Hematopoietic multipotent progenitor cell (in vitro differentiated cells): ENCODE measurements around the gene DNM1. TPM values are rescaled to one million over a fixed set of nuclear protein-coding genes. Genes with fewer than 3 reads are reported as not detected.
"Not testable (repeated sequence)": the region's sequence is repeated elsewhere in the genome, so short reads cannot be mapped to it uniquely, and the experiment has no call there.

Experiments
- DNase-seq, 3 donors: peaks; one replicate each; pipeline ENCODE4 v3.0.0-alpha.2; 2011 to 2015; ENCODE audit warnings: low read depth in 2 of 3, low spot score in 2 of 3
- total RNA-seq: library from RNA; depleted of rRNA; stranded (reverse); fragments of >200 nt; gene quantifications from one replicate; pipeline ENCODE4 v1.2.3, GENCODE V29; 2012

The DNM1 gene
- total RNA-seq, 1 donor, result 11.0 TPM

- no peak for DNase-seq
Observed at GRCh38 chr9:128219831-128220230, 16.7 kb downstream of the DNM1 start.

GRCh38 chr9:128222026-128222425 lies 18.8 kb downstream of the DNM1 start:
- no peak for DNase-seq

- DNase-seq, result no peak
Observed at GRCh38 chr9:128222880-128223670, 19.9 kb downstream of the DNM1 start.

- no peak for DNase-seq
Observed at GRCh38 chr9:128224877-128225276, 21.7 kb downstream of the DNM1 start.

GRCh38 chr9:128225770-128226411 lies 22.7 kb downstream of the DNM1 start:
- DNase-seq, result no peak

- peak in 2 of 3 donors; percentile 22 to 61 for DNase-seq
Observed at GRCh38 chr9:128226412-128226801, 23.2 kb downstream of the DNM1 start.

- DNase-seq, result not testable (repeated sequence)
Observed at GRCh38 chr9:128230897-128231296, 27.7 kb downstream of the DNM1 start.

- no peak for DNase-seq
Observed at GRCh38 chr9:128231638-128232527, 28.7 kb downstream of the DNM1 start.

GRCh38 chr9:128232528-128233428 lies 29.6 kb downstream of the DNM1 start:
- DNase-seq, result no peak

GRCh38 chr9:128233817-128234406 lies 30.7 kb downstream of the DNM1 start:
- no peak for DNase-seq

- no peak for DNase-seq
Observed at GRCh38 chr9:128242124-128242523, 38.9 kb downstream of the DNM1 start.

GRCh38 chr9:128242828-128243214 lies 39.6 kb downstream of the DNM1 start:
- DNase-seq, result no peak

GRCh38 chr9:128243215-128244018 lies 40.2 kb downstream of the DNM1 start:
- DNase-seq, result no peak

GRCh38 chr9:128244091-128244836 lies 41.1 kb downstream of the DNM1 start:
- no peak for DNase-seq

GRCh38 chr9:128244837-128245231 lies 41.7 kb downstream of the DNM1 start:
- DNase-seq, result peak in 2 of 3 donors; percentile 77 to 86

GRCh38 chr9:128245421-128246151 lies 42.4 kb downstream of the DNM1 start:
- peak in 2 of 3 donors; percentile 65 to 68 for DNase-seq

- DNase-seq, result no peak
Observed at GRCh38 chr9:128246471-128246870, 43.3 kb downstream of the DNM1 start.
